Measurements from ENCODE around the gene FCRL5.
"Not testable (repeated sequence)": the region's sequence is repeated elsewhere in the genome, so short reads cannot be mapped to it uniquely, and the experiment has no call there.

Gene FCRL5

GRCh38 chr1:157487096-157487495 is 65.2 kb downstream of the FCRL5 start:
- DNase-seq: no peak

- DNase-seq: not testable (repeated sequence)
Observed at GRCh38 chr1:157486400-157486799, 65.9 kb downstream of the FCRL5 start.

DNA sequence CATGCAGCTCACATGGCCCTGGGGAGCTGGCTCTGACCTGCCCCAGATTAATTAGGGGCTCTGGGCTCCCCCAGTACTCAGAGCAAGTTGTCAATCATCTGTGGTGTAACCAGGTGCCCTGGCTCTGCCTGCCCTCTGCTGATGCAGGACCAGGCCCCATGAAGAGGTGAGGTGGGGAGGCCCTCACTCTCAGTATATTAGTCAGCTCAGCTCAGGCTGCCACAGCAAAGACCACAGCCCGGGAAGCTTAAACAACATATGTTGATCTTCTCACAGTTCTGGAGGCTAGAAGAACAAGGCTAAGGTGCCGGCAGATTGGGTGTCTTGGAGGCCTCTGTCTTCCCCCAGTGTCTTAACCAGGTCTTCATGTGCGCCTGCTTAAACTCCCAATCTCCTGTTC is 66.5 kb downstream of the FCRL5 start:
- DNase-seq: no peak

- DNase-seq: no peak
Observed at GRCh38 chr1:157484573-157484972, 67.7 kb downstream of the FCRL5 start.

DNA sequence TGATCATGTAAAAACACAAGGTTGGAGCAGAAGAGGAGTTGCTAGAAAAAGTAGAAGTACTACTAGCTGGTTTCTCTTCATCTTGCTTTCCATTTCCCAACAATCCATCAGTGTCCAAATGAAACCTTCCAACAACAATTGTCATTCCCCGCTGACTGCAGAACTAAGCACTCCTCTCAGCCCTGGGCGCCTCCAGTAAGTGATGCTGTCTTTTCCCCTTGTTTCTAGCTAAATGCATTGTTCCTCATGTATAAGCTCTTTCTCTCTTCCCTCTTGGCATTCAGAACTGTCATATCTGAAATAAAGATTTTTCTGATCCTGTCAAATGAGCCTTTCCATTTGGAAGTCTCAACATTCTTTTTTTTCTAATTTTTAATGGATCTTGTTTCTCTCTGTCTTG is 68.7 kb downstream of the FCRL5 start:
- DNase-seq: no peak

DNA sequence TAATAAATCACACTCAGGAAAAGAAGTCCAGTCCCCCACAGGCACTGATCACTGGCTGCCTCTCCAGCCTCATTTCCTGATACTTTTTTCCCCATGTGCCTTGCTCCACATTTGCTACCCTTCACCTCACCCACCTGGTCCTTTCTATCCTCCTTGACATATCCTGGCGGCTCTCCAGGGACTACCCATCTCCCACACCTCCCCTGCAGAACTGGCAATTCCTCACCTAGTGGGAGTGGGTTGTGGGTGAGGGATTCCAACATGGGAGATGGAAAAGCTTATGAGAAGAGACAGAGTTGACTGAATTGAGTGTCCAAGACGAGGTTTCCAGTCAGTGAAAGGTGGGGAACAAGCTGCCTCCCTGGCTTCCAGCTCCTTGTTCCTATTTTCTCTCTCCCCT is 69.6 kb downstream of the FCRL5 start:
- DNase-seq: no peak

DNA sequence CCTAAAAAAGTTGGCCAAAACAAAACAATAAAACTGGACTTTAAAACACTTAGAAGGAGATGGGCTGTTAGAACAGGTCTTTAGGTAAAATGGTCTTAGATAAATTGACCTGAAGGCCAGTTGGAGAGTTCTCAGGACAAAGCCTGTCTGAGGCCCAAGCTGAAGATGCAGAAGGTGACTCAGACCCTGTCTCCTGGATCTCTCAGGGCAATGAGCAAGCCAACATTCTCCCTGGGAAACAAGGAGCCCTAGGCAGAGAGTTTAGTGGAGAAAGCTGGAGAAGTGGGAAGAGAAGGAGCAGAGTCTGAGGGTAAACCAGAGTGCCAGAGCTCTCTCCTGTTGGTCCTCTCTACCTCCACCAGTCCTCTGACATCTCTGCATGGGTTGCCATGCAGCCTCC is 70.1 kb downstream of the FCRL5 start:
- no peak for DNase-seq

DNA sequence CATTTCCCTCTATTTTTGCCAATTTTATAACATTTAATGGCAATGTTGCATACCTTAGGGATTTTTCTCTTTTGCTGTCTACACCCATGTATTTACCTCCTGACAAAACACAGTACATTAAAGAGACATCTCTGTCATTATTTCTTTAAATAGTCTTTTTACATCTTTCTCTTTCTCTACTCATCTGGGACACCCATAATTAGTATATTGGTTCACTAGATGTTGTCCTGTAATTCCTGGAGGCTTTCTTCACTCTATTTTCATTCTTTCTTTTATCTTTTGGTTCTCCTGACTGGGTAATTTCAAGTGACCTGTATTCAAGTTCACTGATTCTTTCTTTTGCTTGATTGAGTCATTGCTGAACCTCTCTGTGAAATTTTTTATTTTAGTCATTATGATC is 74.3 kb downstream of the FCRL5 start:
- no peak for DNase-seq

GRCh38 chr1:157477419-157477818 is 74.9 kb downstream of the FCRL5 start:
- no peak for DNase-seq

DNA sequence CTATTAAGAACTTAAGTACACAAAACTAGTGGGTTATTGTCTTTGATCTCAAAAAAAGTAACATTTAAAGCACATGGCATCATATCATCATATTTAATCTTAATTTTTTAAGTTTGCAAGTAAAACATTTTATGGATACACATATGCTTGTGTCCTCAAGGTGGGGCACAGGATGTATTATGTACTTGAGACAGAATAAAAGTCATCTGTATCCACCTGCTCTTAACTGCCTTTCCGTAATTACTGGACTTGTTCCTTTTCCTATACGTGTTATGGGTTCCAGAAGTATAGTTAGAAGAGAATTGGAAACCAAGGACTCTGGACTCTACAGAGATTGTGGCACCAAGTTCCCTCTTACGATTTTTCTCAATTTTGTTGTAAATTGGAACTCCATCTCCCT is 79.4 kb downstream of the FCRL5 start:
- DNase-seq: no peak

- no peak for DNase-seq
Observed at GRCh38 chr1:157472056-157472701, 80.1 kb downstream of the FCRL5 start.

GRCh38 chr1:157471531-157471930 is 80.8 kb downstream of the FCRL5 start:
- DNase-seq: no peak

DNA sequence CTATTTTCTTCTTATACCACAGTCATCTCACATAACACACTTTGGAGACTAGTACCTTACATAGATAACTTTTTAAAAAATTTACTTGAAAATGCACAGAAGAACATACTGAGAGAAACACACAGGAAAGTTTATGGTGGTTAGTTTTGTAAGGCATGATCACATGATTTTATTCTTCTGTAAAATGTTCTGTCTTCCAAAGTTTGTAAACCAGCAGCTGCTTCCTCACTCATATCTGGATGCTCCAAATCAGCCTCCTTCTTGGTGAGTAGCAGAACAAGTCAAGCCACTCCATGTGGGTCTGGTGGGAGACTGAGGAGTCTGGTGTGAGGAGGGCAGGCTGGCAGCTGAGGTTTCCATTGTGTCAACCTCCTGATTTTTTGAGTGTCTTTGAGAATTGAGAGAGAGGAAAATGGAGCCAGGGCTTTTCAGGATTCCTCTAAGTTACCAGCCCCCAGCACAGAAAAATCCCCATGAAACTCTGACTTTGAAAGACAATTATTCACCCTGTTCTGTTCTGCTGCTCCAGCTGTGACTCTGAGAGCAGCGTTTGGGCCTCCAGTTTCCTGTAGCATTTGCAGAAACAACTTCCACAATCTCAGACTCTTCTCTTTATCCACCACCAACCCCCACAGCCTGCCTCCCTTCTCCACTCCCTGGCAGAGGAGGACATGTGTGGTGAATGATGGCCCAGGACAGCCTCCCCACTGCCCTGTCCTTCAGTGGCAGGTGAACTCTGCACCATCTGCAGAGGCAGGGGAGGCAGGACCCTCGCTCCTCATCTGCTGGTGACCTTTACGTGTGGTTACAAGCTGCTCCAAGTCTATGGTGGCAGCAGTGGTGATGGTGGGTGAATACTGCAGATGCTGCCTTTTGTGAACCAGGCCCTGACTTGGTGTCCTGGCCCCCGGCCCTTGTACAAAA is 82.3 kb downstream of the FCRL5 start:
- no peak for DNase-seq

DNA sequence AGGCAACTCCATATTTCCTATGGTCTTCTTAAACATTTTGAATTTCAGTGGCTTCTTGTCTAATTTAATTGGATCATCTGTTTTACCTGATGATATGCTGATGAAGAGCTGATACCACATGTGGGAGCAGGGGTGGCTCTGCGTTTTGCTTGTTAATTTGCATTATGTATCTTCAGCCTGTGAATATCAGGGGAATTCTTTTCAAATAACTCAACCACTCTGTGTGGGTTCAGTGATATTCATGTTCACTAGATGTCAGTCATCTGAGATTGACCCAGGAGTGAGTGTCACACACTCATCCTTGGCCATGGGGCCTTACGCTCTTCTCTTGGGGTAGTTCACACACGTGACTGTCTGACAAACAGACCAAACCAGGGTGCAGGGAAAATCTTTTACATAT is 83.0 kb downstream of the FCRL5 start:
- no peak for DNase-seq

DNA sequence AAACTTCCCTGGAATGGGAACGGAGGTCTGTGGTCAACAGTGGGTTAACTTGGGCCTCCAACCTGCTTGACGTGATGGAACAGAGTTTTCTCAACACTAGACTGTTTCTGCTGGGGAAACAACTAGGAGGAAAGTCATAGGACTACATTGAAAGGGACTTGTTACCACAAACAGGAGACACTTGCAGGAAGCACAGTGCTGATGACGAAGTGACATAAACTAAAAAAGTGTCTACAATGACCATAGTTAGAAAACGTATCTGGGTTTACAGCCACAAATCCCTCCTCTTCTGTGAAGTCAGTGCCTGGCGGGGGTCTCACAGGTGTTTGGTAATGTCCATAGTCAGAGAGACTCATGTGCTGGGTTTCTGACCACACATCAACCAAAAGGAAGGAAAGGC is 86.3 kb downstream of the FCRL5 start:
- DNase-seq: no peak

Measured in effector CD4-positive, alpha-beta T cell (primary cell).